ENCODE data around the gene ANKRD23.

ANKRD23 gene

GRCh38 chr2:96792772-96793749 lies 50.8 kb downstream of the ANKRD23 start:
- no peak for DNase-seq

DNA sequence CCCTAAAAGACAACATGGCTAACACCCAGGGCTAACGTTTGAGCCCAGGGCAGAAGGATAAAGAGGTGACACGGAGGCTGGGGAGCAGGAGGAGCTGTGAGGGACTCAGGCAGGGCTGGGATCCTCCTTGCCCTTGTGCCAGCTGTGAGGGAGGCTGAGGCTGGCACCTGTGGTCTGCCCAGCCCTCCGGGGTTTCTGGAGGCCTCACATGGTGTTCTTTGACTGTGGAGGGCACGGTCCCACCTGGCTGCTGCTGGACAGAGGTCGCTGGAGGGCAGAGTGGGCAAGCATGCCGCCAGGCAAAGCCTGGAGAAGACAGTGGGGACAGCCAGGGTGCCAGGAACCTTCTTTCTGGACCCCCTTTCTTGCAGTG lies 54.6 kb downstream of the ANKRD23 start:
- no peak for DNase-seq

- no peak for DNase-seq
Measured at GRCh38 chr2:96788442-96789244, 55.2 kb downstream of the ANKRD23 start.
